Stimulated activated CD4-positive, alpha-beta T cell treated with anti-CD3 and anti-CD28 coated beads, Interleukin-4, amount 100 ng/mL, for 24 hours (primary cell): Measurements from ENCODE around the gene GBP4.
"Not testable (repeated sequence)": the region's sequence is repeated elsewhere in the genome, so short reads cannot be mapped to it uniquely, and the experiment has no call there.

Source experiments
- DNase-seq: peaks from one replicate; pipeline ENCODE4 v3.0.0-alpha.2; 2020

GBP4 gene

GRCh38 chr1:89198491-89199072 is at the start of gene GBP4:
Gene GBP4, minus strand, starts transcription at chr1:89198942. Its CDS starts 108 bp downstream, at chr1:89198834.
- peak; percentile 45 for DNase-seq

- no peak for DNase-seq
Measured at GRCh38 chr1:89243046-89243445, 44.3 kb upstream of the GBP4 start.

GRCh38 chr1:89221341-89221740 is 22.6 kb upstream of the GBP4 start:
- no peak for DNase-seq

- not testable (repeated sequence) for DNase-seq
Measured at GRCh38 chr1:89219851-89220250, 21.1 kb upstream of the GBP4 start.

GRCh38 chr1:89218941-89219340 is 20.2 kb upstream of the GBP4 start:
- DNase-seq = not testable (repeated sequence)

GRCh38 chr1:89213347-89213746 is 14.6 kb upstream of the GBP4 start:
- DNase-seq = no peak

- no peak for DNase-seq
Measured at GRCh38 chr1:89211035-89211634, 12.4 kb upstream of the GBP4 start.

- DNase-seq = no peak
Measured at GRCh38 chr1:89206373-89206772, 7.6 kb upstream of the GBP4 start.

GRCh38 chr1:89203166-89203565 is 4.4 kb upstream of the GBP4 start:
- DNase-seq = no peak

GRCh38 chr1:89201106-89201794 is 2.5 kb upstream of the GBP4 start:
- no peak for DNase-seq

- no peak for DNase-seq
Measured at GRCh38 chr1:89200663-89201062, 1.9 kb upstream of the GBP4 start.

GRCh38 chr1:89199525-89200031 is 836 bp upstream of the GBP4 start:
- no peak for DNase-seq

GRCh38 chr1:89198081-89198480 is 661 bp downstream of the GBP4 start:
- no peak for DNase-seq

- DNase-seq = no peak
Measured at GRCh38 chr1:89195476-89195875, 3.3 kb downstream of the GBP4 start.

- no peak for DNase-seq
Measured at GRCh38 chr1:89191314-89191713, 7.4 kb downstream of the GBP4 start.

- DNase-seq = no peak
Measured at GRCh38 chr1:89190017-89190416, 8.7 kb downstream of the GBP4 start.

- DNase-seq = no peak
Measured at GRCh38 chr1:89179343-89179742, 19.4 kb downstream of the GBP4 start.

GRCh38 chr1:89176971-89177370 is 21.8 kb downstream of the GBP4 start:
- no peak for DNase-seq

GRCh38 chr1:89175601-89176256 is 23.0 kb downstream of the GBP4 start, which contains the start of gene GBP7:
Gene GBP7, minus strand, starts transcription at chr1:89176003. Its CDS starts 4,068 bp downstream, at chr1:89171935.
- DNase-seq = no peak

- no peak for DNase-seq
Measured at GRCh38 chr1:89174491-89174890, 24.3 kb downstream of the GBP4 start.

GRCh38 chr1:89172468-89173143 is 26.1 kb downstream of the GBP4 start:
- DNase-seq = no peak

- DNase-seq = no peak
Measured at GRCh38 chr1:89171067-89171438, 27.7 kb downstream of the GBP4 start.
